Panc1 (cell line): ENCODE results near the gene MYO16.

Source experiments
- CTCF ChIP-seq: fragments of 450-650 bp; IDR thresholded peaks from 2 replicates; pipeline ENCODE4 v1.5.1; 2017; ENCODE audit warnings: mild to moderate bottlenecking
- REST ChIP-seq, 2 experiments: IDR thresholded peaks; 2 replicates each; pipeline ENCODE4 v1.6.1; 2011 to 2012; ENCODE audit warnings: low read depth in 2 of 2, control low read depth in 1 of 2, low read length in 1 of 2, mild to moderate bottlenecking in 1 of 2, moderate library complexity in 1 of 2; ENCODE audit not compliant: insufficient read depth in 1 of 2

GRCh38 chr13:109105899-109106298, 476.5 kb downstream of the MYO16 start:
- TF ChIP-seq CTCF (no peak), REST (IDR thresholded peaks at IDR 0.05; ENCODE audit: insufficient read depth in 1 of 2, low read depth in 2 of 2, low read length in 1 of 2) (no peak)
